Activated CD8-positive, alpha-beta memory T cell treated with anti-CD3 and anti-CD28 coated beads for 4 hours (primary cell): ENCODE measurements around the gene THADA.

Source experiments
- DNase-seq, 2 donors: peaks; one replicate each; pipeline ENCODE4 v3.0.0-alpha.2; 2020; ENCODE audit warnings: low read depth in 2 of 2

THADA gene

GRCh38 chr2:43495727-43496126 is 100.1 kb downstream of the THADA start:
- no peak for DNase-seq

GRCh38 chr2:43493954-43494353 is 101.9 kb downstream of the THADA start:
- DNase-seq = no peak

DNA sequence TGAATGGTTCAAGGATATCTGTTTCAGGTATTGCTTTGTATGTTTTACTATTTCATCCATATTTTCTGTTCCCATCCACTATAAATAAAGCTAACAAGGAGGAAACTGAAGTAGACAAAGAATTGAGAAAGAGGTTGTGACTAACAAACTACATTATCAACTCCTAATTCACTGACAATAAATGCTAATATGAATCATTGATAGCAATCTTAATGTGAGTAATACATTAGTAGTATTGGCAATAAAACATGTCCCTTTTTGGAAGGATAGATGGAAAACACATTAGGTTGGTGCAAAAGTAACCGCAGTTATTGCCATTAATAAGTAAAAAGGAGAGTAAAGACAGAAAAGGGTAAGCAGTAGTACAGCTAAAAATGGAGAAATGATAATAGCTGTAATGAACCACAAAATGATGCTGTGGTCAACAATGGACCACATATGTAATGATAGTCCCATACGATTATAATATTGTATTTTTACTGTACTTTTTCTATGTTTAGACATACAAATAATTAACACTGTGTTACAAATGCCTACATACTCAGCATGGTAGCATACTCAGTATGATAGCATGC is 104.7 kb downstream of the THADA start:
- no peak for DNase-seq

GRCh38 chr2:43490252-43490786 is 105.5 kb downstream of the THADA start:
- DNase-seq = no peak

GRCh38 chr2:43488737-43489136 is 107.1 kb downstream of the THADA start:
- no peak for DNase-seq

DNA sequence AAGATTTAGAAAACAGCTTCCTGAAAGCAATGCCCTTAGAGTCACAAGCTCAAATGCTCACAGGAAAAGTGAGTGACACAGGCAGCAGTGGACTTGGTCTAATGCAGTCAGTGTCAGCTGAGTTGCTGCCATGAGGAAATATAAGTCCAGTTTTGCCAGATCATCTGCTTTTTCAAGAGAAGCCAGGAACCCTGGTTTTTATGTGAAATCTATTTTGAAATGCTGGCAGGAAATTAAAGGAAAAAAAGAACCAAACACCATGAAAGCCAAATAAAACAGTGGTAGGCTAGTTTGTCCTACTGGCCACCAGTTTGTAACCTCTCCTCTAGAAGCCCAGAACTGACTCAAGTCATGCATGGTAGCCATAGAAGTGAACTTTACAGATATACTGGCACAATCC is 109.2 kb downstream of the THADA start:
- DNase-seq = no peak

DNA sequence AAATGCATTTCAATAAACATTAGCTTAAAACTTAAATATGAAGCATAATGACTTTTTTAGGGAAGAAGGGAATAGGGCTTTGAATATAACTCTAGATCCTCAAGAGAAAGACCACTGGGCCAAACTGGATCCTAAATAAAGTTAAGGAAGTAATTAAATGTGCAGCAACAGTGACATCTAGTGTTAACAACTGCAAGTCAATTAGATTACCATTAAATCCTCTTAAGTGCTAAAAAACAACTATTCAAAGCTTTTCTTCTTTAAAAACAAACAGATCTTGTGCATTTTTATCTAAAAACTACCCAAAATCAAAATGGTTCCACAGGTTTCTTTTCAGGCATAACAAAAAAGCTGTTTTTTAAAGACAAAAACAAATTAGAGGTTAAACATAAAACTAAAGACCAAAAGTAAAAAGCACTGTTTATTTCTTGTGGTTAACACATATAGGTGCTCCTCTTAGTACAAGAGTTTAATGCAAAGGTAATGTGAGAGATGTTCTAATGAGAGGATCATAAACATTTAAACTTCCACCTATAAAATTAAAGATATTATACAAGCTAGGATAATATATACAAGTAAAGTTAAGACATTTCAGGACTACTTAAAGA is 111.4 kb downstream of the THADA start:
- no peak for DNase-seq

- DNase-seq = no peak
These were observed 112.9 kb downstream of the THADA start for GRCh38 chr2:43482961-43483360.

DNA sequence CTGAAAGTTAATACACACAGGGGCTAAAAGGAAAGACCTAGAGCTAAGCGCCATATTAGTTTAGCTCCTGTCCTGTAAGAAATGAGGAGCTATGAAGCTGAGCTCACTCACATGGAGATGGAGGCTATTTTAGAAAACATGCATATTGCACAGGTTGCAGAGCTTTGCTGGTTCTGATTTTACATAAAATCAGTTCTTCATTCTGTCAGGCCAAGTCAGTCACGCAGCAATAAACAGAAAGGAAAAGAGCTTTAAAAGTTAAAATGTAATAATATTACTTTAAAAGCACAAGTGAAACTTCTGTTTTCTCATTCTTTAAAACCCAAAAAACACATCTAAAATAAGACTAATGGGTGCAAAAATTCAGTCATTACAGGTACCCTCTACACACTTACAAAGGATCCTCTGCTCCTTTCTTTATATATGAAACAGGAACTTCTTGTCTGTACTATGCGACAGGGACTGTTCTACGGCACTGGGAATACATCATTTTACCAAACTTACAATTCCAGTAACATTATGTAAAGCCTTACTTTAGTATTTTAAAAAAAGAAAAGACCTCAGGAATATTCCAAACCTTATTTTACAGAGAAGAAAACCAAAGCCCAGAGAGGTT is 113.8 kb downstream of the THADA start:
- no peak for DNase-seq

GRCh38 chr2:43480874-43481273 is 115.0 kb downstream of the THADA start:
- no peak for DNase-seq

GRCh38 chr2:43478412-43479086 is 117.3 kb downstream of the THADA start:
- DNase-seq = no peak

- no peak for DNase-seq
These were observed 119.9 kb downstream of the THADA start for GRCh38 chr2:43475922-43476321.

- DNase-seq = no peak
These were observed 120.5 kb downstream of the THADA start for GRCh38 chr2:43475137-43475846.

GRCh38 chr2:43474273-43474672 is 121.6 kb downstream of the THADA start:
- no peak for DNase-seq

GRCh38 chr2:43473767-43474166 is 122.1 kb downstream of the THADA start:
- DNase-seq = no peak

DNA sequence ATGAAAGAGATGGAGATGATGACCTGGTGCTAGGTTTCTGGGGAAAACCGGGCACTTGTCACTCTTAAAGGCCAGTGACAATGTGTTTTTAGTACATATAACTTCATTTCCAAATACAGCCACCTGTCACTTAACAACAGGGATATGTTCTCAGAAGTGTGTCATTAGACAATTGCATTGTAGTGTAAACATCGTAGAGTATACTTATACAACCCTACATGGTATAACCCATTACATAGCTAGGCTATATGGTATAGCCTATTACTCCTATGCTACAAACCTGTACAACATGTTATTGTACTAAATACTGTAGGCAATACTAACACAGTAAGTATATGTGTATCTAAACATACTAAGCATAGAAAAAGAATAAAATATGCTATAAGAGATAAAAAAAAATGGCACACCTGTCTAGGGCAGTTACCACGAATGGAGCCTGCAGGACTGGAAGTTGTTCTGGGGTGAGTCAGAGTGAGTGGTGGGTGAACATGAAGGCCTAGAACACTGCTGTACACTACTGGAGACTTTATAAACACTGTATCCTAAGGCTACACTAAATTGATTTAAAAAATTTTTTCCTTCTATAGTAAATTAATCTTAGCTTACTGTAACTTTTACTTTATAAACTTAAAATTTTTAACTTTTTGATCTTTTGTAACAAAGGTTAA is 123.2 kb downstream of the THADA start:
- DNase-seq = no peak

- DNase-seq = no peak
These were observed 126.1 kb downstream of the THADA start for GRCh38 chr2:43469713-43470112.

GRCh38 chr2:43469094-43469493 is 126.7 kb downstream of the THADA start:
- DNase-seq = no peak

DNA sequence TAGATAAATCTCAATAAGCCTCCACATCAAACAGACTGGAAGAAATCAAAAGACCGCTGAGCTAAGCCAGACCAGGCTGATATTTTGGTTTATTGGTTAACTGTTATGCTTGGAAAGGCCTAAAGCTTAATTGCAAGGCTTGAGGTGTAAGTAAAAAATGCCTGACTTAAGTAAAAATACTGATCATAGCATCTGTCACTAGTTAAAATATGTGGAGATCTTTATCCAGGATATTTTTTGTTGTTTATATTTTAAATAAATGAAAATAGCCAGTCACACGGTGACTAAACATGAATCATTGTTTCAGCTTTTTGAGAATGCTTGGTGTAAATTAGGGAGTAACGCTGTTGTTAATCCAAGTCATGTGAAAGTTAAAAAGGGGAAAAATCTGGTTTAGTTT is 127.9 kb downstream of the THADA start:
- DNase-seq = no peak

- DNase-seq = no peak
These were observed 130.6 kb downstream of the THADA start for GRCh38 chr2:43465234-43465633.

GRCh38 chr2:43464590-43464989 is 131.2 kb downstream of the THADA start:
- DNase-seq = no peak
